CMK (cell line): ENCODE measurements around the gene SLC38A9.
"Not testable (repeated sequence)": the region's sequence is repeated elsewhere in the genome, so short reads cannot be mapped to it uniquely, and the experiment has no call there.

Experiments
- DNase-seq: peaks from one replicate; pipeline ENCODE4 v3.0.0-alpha.2; 2010; ENCODE audit warnings: low read depth

Gene SLC38A9

GRCh38 chr5:55609413-55609812 is 102.7 kb downstream of the SLC38A9 start:
- DNase-seq: no peak

- no peak for DNase-seq
These were observed 103.4 kb downstream of the SLC38A9 start for GRCh38 chr5:55608595-55609349.

- not testable (repeated sequence) for DNase-seq
These were observed 104.8 kb downstream of the SLC38A9 start for GRCh38 chr5:55607309-55607708.

GRCh38 chr5:55604611-55605067 is 107.5 kb downstream of the SLC38A9 start:
- DNase-seq: no peak

GRCh38 chr5:55603922-55604321 is 108.2 kb downstream of the SLC38A9 start:
- no peak for DNase-seq

- DNase-seq: no peak
These were observed 110.5 kb downstream of the SLC38A9 start for GRCh38 chr5:55601628-55602027.

- DNase-seq: no peak
These were observed 110.9 kb downstream of the SLC38A9 start for GRCh38 chr5:55601204-55601618.

- no peak for DNase-seq
These were observed 111.5 kb downstream of the SLC38A9 start for GRCh38 chr5:55600497-55601203.

GRCh38 chr5:55600086-55600485 is 112.0 kb downstream of the SLC38A9 start:
- DNase-seq: no peak

GRCh38 chr5:55599148-55600050 is 112.7 kb downstream of the SLC38A9 start:
- DNase-seq: no peak

- DNase-seq: no peak
These were observed 114.8 kb downstream of the SLC38A9 start for GRCh38 chr5:55597014-55597981.

- DNase-seq: no peak
These were observed 117.5 kb downstream of the SLC38A9 start for GRCh38 chr5:55594671-55595070.

- DNase-seq: no peak
These were observed 119.0 kb downstream of the SLC38A9 start for GRCh38 chr5:55593115-55593472.

- DNase-seq: no peak
These were observed 119.6 kb downstream of the SLC38A9 start for GRCh38 chr5:55592388-55593114.

- DNase-seq: no peak
These were observed 120.4 kb downstream of the SLC38A9 start for GRCh38 chr5:55591686-55592085.

- DNase-seq: no peak
These were observed 126.9 kb downstream of the SLC38A9 start for GRCh38 chr5:55585206-55585610.

GRCh38 chr5:55584398-55585205 is 127.5 kb downstream of the SLC38A9 start:
- DNase-seq: no peak

- DNase-seq: no peak
These were observed 128.5 kb downstream of the SLC38A9 start for GRCh38 chr5:55583578-55583977.

GRCh38 chr5:55582256-55582655 is 129.9 kb downstream of the SLC38A9 start:
- DNase-seq: no peak

GRCh38 chr5:55580042-55580441 is 132.1 kb downstream of the SLC38A9 start:
- no peak for DNase-seq
